Sigmoid colon (tissue), 7 donors: ENCODE measurements around the gene TMEM231. TPM values are rescaled to one million over a fixed set of nuclear protein-coding genes. Genes with fewer than 3 reads are reported as not detected.
A peak's percentile ranks its signal among the peaks of the same experiment; 100 is the strongest.
"Not testable (repeated sequence)": the region's sequence is repeated elsewhere in the genome, so short reads cannot be mapped to it uniquely, and the experiment has no call there.

Experiments
- DNase-seq: peaks from one replicate; pipeline ENCODE4 v3.0.0-alpha.2; 2019
- H3K27ac ChIP-seq, 4 donors: fragments of 200-600 bp; sonication (generic); one replicate each; pipeline ENCODE4 v1.5.1; 2016 to 2019; ENCODE audit warnings: mild to moderate bottlenecking in 1 of 4
- H3K27me3 ChIP-seq, 3 donors: fragments of 200-600 bp; sonication (generic); one replicate each; pipeline ENCODE4 v1.5.1; 2019; ENCODE audit warnings: mild to moderate bottlenecking in 1 of 3
- H3K36me3 ChIP-seq, 4 donors: fragments of 200-600 bp; sonication (generic); one replicate each; pipeline ENCODE4 v1.5.1; 2016 to 2019
- H3K4me1 ChIP-seq, 4 donors: fragments of 200-600 bp; sonication (generic); one replicate each; pipeline ENCODE4 v1.5.1; 2017 to 2019
- H3K4me3 ChIP-seq, 4 donors: fragments of 200-600 bp; sonication (generic); one replicate each; pipeline ENCODE4 v1.5.1; 2017 to 2019; ENCODE audit warnings: mild to moderate bottlenecking in 2 of 4, moderate library complexity in 1 of 4
- H3K9me3 ChIP-seq, 4 donors: fragments of 200-600 bp in 3 of 4; sonication (generic) in 3 of 4; one replicate each; pipeline versions ENCODE4 v1.5.1 to v1.6.1; 2013 to 2019
- EP300 ChIP-seq, 4 donors: sonication (generic); formaldehyde crosslinking; IDR thresholded peaks; one replicate each; pipeline ENCODE4 v1.6.1; 2017; ENCODE audit warnings: antibody characterized with exemption in 4 of 4
- POLR2A ChIP-seq, 2 donors: fragments of 450-650 bp; IDR thresholded peaks; one replicate each; pipeline ENCODE4 v1.6.1; 2016; ENCODE audit warnings: antibody characterized with exemption in 2 of 2, mild to moderate bottlenecking in 2 of 2, moderate library complexity in 2 of 2
- POLR2AphosphoS5 ChIP-seq, 4 donors: sonication (generic); formaldehyde crosslinking; IDR thresholded peaks; one replicate each; pipeline ENCODE4 v1.6.1; 2017; ENCODE audit warnings: antibody characterized with exemption in 4 of 4
- WGBS, 2 donors: extraction: QIAGEN DNeasy Blood & Tissue Kit; methylation state at CpG; one replicate each; pipeline ENCODE4 v1.1.7; 2013; 5-methylcytosine and 5-hydroxymethylcytosine counted together
- intact Hi-C: fragments of 100-400 bp; cut with DNase I; formaldehyde crosslinking; loops from one replicate; pipeline ENCODE4 v1.15.1; 2023
- polyA plus RNA-seq, 3 donors: library from polyadenylated mRNA; stranded (reverse); fragments of 200-250 nt; gene quantifications; one replicate each; pipeline ENCODE4 v1.2.3, GENCODE V29; 2013
- total RNA-seq, 4 donors: library from RNA; depleted of rRNA; stranded (reverse); fragments of >200 nt; gene quantifications; one replicate each; pipeline ENCODE4 v1.1.0, GENCODE V29; 2016
- TF ChIP-seq, protein P1 (sequence below), 4 experiments: fragments of 450-650 bp in 3 of 4; fragments of 200-600 bp in 1 of 4; IDR thresholded peaks; one replicate each; pipeline ENCODE4 v1.5.1; 2016 to 2019; ENCODE audit warnings: antibody characterized with exemption in 4 of 4, mild to moderate bottlenecking in 3 of 4, moderate library complexity in 2 of 4
- donor health status: healthy with polysubstance abuse.
- donor health status: Bipolar disorder and iron deficiency.
- donor health status: healthy.

TMEM231 gene
- total and polyA plus RNA-seq, 7 donors: 1.2 to 8.8 (median 4.3) TPM

DNA sequence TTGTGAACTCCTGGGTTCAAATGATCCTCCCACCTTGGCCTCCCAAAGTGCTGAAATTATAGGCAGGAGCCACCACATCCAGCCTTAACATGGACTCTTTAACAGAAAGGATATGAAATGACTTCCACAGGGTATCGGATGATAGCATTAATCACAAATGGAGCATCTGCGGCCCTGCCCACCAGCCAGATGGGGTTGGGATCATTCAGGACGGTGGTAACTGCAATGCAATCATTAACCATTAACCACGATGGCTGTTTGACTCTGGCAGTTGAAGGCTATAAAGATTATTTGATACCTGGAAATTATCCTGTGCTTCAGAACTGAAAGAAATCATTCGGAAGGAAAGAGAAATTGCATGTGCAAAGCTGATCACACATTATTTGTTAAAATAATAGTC lies 14.8 kb downstream of the TMEM231 start:
- no peak overlapping the region for H3K4me3 ChIP-seq
- H3K36me3 ChIP-seq: peaks cover 0 to 23% (median 2%) of the 10 kb centered on the region in 4 donors
- no peaks in the 10 kb centered on the region for H3K4me1 ChIP-seq
- 18 to 75% methylated on average over 5 of the region's 5 CpGs for WGBS, 2 donors
- no peaks in the 10 kb centered on the region for H3K9me3 ChIP-seq
- no peak for DNase-seq
- intact Hi-C loops: no loop called here
- TF ChIP-seq, protein P1, sequence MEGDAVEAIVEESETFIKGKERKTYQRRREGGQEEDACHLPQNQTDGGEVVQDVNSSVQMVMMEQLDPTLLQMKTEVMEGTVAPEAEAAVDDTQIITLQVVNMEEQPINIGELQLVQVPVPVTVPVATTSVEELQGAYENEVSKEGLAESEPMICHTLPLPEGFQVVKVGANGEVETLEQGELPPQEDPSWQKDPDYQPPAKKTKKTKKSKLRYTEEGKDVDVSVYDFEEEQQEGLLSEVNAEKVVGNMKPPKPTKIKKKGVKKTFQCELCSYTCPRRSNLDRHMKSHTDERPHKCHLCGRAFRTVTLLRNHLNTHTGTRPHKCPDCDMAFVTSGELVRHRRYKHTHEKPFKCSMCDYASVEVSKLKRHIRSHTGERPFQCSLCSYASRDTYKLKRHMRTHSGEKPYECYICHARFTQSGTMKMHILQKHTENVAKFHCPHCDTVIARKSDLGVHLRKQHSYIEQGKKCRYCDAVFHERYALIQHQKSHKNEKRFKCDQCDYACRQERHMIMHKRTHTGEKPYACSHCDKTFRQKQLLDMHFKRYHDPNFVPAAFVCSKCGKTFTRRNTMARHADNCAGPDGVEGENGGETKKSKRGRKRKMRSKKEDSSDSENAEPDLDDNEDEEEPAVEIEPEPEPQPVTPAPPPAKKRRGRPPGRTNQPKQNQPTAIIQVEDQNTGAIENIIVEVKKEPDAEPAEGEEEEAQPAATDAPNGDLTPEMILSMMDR (IDR thresholded peaks at IDR 0.05): no peak
- TF ChIP-seq POLR2AphosphoS5 (IDR thresholded peaks at IDR 0.05) (no peak), EP300 (IDR thresholded peaks at IDR 0.05) (no peak), POLR2A (IDR thresholded peaks at IDR 0.05) (no peak)
- H3K27me3 ChIP-seq: no peaks in the 10 kb centered on the region
- no peak overlapping the region for H3K27ac ChIP-seq

DNA sequence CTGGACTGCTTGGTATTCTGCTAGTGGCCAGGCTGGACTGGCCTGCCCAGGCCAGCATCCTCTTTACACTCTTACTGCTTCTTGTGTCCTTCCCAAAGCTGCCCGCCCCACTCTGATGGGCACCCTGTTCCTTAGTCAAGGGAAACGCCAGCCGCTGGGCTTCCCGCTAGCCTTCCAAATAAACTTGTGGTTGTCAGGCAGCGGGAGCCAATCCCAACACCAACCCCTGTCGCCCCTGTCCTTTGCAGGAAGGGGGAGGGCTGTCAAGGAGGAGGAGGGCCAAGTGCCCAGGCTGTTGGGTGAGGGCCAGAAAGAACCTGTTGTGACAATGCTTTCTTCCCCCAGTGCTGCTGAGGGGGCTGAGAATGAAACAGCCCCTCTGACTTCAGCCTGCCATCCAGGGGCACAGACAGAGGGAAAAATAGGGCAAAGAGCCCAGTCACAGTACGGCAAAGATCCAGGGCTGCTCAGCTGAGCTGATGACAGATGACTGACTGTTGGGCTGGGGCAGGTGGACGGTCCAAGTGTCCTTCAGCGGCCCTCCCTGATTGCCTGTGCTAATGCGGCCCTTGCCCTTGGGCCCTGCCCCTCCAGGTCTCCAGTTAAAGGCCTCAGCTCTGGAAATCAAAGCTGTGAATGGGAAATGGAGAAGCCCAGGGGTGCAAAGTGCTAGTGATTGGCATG lies 17.0 kb downstream of the TMEM231 start:
- H3K9me3 ChIP-seq, DNase-seq, H3K27me3 ChIP-seq, intact Hi-C loops, H3K27ac ChIP-seq, H3K4me1 ChIP-seq, H3K4me3 ChIP-seq: not testable (repeated sequence)
- 58 to 87% methylated on average over 8 of the region's 10 CpGs for WGBS, 2 donors
- peaks cover 0 to 18% (median 2%) of the 10 kb centered on the region in 4 donors for H3K36me3 ChIP-seq

DNA sequence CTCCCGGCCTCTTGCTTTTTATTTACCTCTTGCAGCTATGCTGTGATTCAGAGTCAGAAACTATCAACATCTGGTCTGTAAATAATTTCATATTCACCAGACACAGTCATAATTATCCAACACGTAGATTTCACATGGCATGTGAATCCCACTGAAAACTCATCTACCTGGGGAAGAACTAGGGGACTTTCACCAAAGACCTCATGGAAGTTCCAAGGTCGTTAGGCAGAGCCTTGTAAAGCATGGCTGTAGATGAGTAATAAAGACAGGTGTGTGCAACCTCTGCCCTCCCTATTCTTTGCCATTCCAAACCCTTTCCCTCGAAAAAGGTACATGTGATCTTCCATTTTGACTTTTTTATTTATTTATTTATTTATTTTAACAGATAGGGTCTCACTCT lies 18.3 kb downstream of the TMEM231 start:
- TF ChIP-seq POLR2AphosphoS5 (IDR thresholded peaks at IDR 0.05) (no peak), POLR2A (IDR thresholded peaks at IDR 0.05) (no peak), EP300 (IDR thresholded peaks at IDR 0.05) (no peak)
- TF ChIP-seq, protein P1 (IDR thresholded peaks at IDR 0.05): no peak
- WGBS, 2 donors: 21 to 73% methylated on average over 4 of the region's 4 CpGs
- intact Hi-C loops: no loop called here
- Histone ChIP-seq H3K36me3 (peaks cover 0 to 13% (median 2%) of the 10 kb centered on the region in 4 donors), H3K4me1 (no peaks in the 10 kb centered on the region), H3K4me3 (no peak overlapping the region), H3K27me3 (no peaks in the 10 kb centered on the region), H3K9me3 (no peaks in the 10 kb centered on the region), H3K27ac (no peak overlapping the region)
- no peak for DNase-seq

DNA sequence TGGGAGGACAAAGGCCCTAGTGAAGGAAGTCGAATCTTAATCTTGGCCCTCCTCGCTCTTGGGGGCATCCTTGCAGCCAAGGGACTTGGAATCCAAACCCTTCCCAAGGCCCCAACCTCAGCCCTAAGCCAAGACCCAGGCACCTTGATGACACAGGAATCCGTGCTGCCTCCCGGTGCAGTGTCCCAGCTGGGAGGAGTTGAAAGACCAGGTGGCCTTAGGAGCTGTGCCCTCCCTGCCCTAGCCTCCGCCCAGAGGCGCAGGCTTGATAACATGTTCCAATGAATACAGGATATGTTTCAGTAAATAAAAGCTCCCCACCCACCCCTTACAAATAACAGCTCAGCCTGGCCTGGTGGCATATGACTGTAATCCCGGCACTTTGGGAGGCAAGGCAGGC lies 20.2 kb downstream of the TMEM231 start, which contains the start of gene CHST5:
TSS of gene CHST5 (minus strand) at position 208 of the 400 bp plus-strand sequence. CDS start 5,724 bp downstream, outside the sequence.
- peak within 1 kb of the TSS in 1 of 4 donors; percentile 6 for H3K27ac ChIP-seq
- TF ChIP-seq EP300 (IDR thresholded peaks at IDR 0.05): no peak
- TF ChIP-seq POLR2AphosphoS5 (IDR thresholded peaks at IDR 0.05): peak in 1 of 4 donors; percentile 40
- TF ChIP-seq POLR2A (IDR thresholded peaks at IDR 0.05): peak in 1 of 2 donors; percentile 74
- peaks cover 0 to under 1% (median 0%) of the 10 kb centered on the region in 4 donors for H3K36me3 ChIP-seq
- H3K27me3 ChIP-seq: no peaks in the 10 kb centered on the region
- intact Hi-C loops: no loop called here
- H3K9me3 ChIP-seq: no peaks in the 10 kb centered on the region
- no peak for DNase-seq
- 24 to 74% methylated on average over 7 of the region's 7 CpGs for WGBS, 2 donors
- H3K4me3 ChIP-seq: peak within 1 kb of the TSS in 1 of 4 donors; percentile 5
- H3K4me1 ChIP-seq: no peaks in the 10 kb centered on the region

DNA sequence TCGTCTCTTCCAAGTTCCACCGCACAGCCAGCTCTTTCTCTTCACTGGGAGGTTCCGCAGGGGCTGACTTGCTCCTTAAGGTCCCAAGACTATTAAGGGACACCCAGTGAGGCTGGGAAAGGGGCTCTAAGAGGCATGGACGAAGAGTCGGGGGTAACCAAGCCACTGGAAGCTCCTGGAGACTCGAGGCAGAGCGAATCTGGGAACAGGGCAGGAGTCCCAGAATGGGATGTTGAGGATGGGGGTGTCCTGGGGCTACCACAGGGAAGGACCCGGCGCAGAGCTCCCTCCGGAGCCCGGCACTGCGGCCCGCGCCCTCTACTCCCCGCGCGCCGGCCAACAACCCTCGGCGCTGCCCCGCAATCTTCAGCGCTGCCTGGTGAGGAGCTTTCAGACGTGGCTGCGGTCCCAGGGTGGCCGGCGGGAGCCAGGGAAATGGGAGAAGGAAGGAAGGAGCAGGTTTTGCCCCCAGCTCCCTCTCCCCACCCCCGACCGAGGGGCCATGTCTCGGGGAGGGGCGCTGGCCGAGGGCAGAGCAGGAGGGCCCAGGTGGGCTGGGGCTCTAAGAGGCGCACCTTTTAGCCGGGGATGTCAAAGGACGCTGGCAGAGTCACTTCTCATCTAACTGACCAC lies 20.7 kb downstream of the TMEM231 start:
- no peaks in the 10 kb centered on the region for H3K4me1 ChIP-seq
- intact Hi-C loops: no loop called here
- peak overlapping the region in 1 of 4 donors; percentile 6 for H3K27ac ChIP-seq
- no peak for TF ChIP-seq POLR2A (IDR thresholded peaks at IDR 0.05)
- TF ChIP-seq EP300 (IDR thresholded peaks at IDR 0.05): no peak
- TF ChIP-seq, protein P1 (IDR thresholded peaks at IDR 0.05): no peak
- no peak for TF ChIP-seq POLR2AphosphoS5 (IDR thresholded peaks at IDR 0.05)
- 67 to 81% methylated on average over 34 of the region's 34 CpGs for WGBS, 2 donors
- no peaks in the 10 kb centered on the region for H3K36me3 ChIP-seq
- no peak for DNase-seq
- peak overlapping the region in 1 of 4 donors; percentile 5 for H3K4me3 ChIP-seq
- no peaks in the 10 kb centered on the region for H3K9me3 ChIP-seq
- no peaks in the 10 kb centered on the region for H3K27me3 ChIP-seq
